Upper lobe of left lung (tissue), 4 donors: Measurements from ENCODE around the gene KRT81.
"Not testable (repeated sequence)": the region's sequence is repeated elsewhere in the genome, so short reads cannot be mapped to it uniquely, and the experiment has no call there.

ENCODE experiments used
- EP300 ChIP-seq, 4 donors: sonication (generic); formaldehyde crosslinking; IDR thresholded peaks; one replicate each; pipeline ENCODE4 v1.5.1; 2017; ENCODE audit warnings: antibody characterized with exemption in 4 of 4, control low read depth in 2 of 4
- POLR2A ChIP-seq, 4 donors: fragments of 450-650 bp; IDR thresholded peaks; one replicate each; pipeline ENCODE4 v1.5.1; 2016 to 2017; ENCODE audit warnings: antibody characterized with exemption in 4 of 4, mild to moderate bottlenecking in 2 of 4
- TF ChIP-seq, protein P1 (sequence below), 6 experiments: fragments of 450-650 bp in 4 of 6; fragments of 200-600 bp in 2 of 6; sonication (generic) in 2 of 6; IDR thresholded peaks; one replicate each; pipeline ENCODE4 v1.5.1; 2016 to 2019; ENCODE audit warnings: antibody characterized with exemption in 6 of 6

DNA sequence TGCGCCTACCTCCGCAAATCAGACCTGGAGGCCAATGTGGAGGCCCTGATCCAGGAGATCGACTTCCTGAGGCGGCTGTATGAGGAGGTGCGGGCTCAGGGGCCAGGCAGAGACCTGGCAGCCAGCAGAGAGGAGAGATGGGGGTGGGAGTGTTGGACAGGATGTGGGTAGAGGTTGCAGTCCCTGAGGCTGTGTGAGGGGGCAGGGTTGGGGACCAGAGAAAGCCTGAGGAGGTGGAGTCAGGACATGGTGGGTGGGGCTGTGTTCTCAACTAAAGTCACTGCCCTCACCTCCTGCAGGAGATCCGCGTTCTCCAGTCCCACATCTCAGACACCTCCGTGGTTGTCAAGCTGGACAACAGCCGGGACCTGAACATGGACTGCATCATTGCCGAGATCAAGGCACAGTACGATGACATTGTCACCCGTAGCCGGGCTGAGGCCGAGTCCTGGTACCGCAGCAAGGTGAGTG, 13.6 kb upstream of the KRT81 start:
- TF ChIP-seq, protein P1, sequence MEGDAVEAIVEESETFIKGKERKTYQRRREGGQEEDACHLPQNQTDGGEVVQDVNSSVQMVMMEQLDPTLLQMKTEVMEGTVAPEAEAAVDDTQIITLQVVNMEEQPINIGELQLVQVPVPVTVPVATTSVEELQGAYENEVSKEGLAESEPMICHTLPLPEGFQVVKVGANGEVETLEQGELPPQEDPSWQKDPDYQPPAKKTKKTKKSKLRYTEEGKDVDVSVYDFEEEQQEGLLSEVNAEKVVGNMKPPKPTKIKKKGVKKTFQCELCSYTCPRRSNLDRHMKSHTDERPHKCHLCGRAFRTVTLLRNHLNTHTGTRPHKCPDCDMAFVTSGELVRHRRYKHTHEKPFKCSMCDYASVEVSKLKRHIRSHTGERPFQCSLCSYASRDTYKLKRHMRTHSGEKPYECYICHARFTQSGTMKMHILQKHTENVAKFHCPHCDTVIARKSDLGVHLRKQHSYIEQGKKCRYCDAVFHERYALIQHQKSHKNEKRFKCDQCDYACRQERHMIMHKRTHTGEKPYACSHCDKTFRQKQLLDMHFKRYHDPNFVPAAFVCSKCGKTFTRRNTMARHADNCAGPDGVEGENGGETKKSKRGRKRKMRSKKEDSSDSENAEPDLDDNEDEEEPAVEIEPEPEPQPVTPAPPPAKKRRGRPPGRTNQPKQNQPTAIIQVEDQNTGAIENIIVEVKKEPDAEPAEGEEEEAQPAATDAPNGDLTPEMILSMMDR (IDR thresholded peaks at IDR 0.05): not testable (repeated sequence)
- TF ChIP-seq EP300, POLR2A (IDR thresholded peaks at IDR 0.05): not testable (repeated sequence)
